Superior temporal gyrus (tissue), 1 donor: ENCODE data around the gene DNAAF6.
"Not testable (repeated sequence)": the region's sequence is repeated elsewhere in the genome, so short reads cannot be mapped to it uniquely, and the experiment has no call there.

Source experiments
- DNase-seq: peaks from one replicate; pipeline ENCODE4 v3.0.0-alpha.2; 2016; ENCODE audit errors: extremely low spot score

The DNAAF6 gene

GRCh38 chrX:107205770-107206696 lies at the start of gene DNAAF6, which contains the start of gene NUP62CL:
Gene DNAAF6 (plus strand): TSS chrX:107206611. CDS start chrX:107212876, 6,265 bp downstream.
Gene NUP62CL (minus strand): TSS chrX:107206433. CDS start chrX:107175146, 31,287 bp downstream.
- peak; percentile 7 for DNase-seq

- not testable (repeated sequence) for DNase-seq
Observed at GRCh38 chrX:107157618-107158017, 48.8 kb upstream of the DNAAF6 start.

- no peak for DNase-seq
Observed at GRCh38 chrX:107167163-107167921, 39.1 kb upstream of the DNAAF6 start.

- DNase-seq: no peak
Observed at GRCh38 chrX:107168257-107168656, 38.2 kb upstream of the DNAAF6 start.

- DNase-seq: no peak
Observed at GRCh38 chrX:107168712-107169111, 37.7 kb upstream of the DNAAF6 start.

- no peak for DNase-seq
Observed at GRCh38 chrX:107171369-107172102, 34.9 kb upstream of the DNAAF6 start.

GRCh38 chrX:107197319-107197718 lies 9.1 kb upstream of the DNAAF6 start:
- no peak for DNase-seq

GRCh38 chrX:107198074-107198473 lies 8.3 kb upstream of the DNAAF6 start:
- not testable (repeated sequence) for DNase-seq

DNA sequence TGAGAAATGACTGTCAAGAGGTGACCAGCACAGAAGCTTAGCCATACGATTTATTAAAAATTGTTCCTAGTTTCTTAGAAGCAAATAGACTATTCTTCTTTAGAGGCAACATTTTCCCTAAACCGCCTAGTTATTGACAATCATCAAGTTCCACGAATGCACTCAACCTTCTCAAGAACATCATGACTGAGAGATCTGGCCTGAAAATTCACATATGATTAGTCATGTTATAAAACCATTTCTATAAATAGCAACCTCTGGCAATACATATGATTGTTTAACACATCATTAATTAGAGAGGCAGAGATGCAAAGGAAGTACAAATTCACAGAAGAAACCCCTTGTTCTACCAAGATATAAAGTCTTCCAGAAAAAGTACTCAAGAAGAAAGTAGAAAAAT lies 6.9 kb upstream of the DNAAF6 start:
- DNase-seq: no peak

- DNase-seq: no peak
Observed at GRCh38 chrX:107204068-107204605, 2.3 kb upstream of the DNAAF6 start.

DNA sequence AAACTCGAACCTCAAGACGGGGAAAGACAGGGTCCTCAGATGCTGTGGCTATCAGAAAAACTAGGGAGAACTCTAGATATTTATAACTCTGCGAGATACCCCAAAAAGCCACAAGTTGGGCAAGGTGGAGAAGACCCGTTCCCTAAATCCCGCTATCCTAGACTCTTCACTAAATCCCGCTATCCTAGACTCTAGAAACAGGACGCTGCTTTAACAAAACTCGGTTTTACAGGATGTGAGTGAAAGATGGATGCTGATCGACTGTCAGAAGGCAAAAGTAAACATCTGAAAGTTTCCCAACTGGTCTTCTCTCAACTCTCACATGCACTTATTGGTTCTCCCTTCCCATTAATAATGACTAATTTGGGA lies 270 bp downstream of the DNAAF6 start:
- DNase-seq: no peak

DNA sequence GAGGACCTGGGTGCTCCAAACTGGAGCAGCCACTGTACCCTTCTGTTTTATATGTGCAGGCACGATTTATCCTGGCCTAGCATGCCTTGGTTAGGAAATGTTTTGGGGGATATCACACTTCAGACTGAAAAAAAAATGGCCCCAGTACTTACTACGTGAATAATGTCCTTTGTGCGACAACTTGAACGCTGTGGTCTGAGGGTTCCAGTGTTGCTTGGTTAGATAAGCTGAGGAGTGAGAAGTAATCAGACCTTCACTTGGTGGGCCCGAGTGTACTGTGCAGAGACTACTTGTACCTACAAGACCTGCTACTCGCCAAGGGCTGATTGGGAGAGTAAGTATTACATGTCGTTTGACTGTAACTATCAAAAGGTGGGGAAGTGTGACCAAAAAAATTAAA lies 678 bp downstream of the DNAAF6 start:
- no peak for DNase-seq

DNA sequence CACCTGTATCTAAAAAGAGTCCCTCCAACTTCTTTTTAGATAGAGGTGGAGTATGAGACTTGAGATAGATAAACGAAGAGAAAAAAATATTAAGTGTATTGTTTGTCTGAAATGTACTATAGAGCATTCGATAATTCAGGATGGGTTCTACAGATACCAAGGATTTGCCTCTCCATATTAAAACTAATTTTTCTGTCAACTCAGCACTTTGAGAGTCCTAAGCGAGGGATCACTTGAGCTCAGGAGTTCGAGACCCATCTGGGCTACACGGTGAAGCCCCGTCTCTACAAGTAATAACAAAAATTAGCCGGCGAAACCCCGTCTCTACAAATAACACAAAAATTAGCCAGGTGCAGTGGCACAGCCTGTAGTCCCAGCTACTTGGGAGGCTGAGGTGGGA lies 1.5 kb downstream of the DNAAF6 start:
- no peak for DNase-seq

DNA sequence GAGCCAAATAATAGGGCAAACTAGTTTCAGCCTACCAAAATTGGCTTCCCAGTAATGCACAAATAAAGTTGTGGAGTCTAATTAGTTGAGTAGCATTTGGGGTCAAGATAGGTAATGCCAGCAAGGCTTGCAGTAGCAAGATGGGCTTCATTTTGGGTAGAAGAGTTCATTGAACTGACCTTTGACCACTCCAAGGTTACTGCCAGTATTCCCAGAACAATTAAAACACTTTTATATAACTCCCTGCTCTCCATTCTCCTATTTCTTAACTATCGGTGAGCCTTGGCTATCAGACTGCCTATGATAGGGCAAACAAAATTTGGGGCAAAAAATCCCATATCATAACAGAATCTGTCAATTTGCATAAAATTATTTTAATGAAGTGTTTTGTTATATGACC lies 7.1 kb downstream of the DNAAF6 start:
- DNase-seq: no peak

GRCh38 chrX:107226757-107227156 lies 20.3 kb downstream of the DNAAF6 start:
- DNase-seq: no peak

DNA sequence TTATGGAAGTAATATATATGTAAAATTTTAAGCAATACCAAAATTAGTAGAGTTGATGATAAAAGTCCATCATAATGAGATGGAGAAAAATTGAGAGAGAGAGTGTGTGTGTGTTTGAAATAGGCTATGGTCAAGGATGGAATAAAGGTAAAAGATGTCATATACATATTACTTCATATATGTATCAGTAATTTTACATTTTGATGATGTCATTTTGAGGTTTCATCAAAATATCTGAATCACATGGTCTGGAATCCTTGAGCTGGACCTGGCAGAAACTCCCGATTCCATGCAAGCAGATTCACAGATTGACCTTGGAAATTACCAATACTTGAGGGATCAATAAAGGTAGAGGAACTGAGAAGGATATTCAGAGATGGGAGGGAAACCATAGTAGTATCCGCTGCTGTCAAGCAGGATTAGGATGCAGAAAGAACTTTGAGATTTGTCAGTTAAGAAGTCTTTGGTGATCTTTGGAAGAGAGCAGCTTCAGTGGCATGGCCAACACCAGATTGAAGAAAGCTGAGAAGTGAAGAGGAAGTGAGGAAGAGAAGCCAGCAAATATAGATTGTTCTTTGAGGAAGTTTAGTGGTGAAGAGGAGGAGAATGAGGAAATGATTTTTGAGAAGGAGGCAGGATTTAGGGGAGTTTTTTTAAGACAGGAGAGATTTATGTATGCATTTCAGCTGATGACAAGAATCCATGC lies 21.5 kb downstream of the DNAAF6 start:
- DNase-seq: no peak

DNA sequence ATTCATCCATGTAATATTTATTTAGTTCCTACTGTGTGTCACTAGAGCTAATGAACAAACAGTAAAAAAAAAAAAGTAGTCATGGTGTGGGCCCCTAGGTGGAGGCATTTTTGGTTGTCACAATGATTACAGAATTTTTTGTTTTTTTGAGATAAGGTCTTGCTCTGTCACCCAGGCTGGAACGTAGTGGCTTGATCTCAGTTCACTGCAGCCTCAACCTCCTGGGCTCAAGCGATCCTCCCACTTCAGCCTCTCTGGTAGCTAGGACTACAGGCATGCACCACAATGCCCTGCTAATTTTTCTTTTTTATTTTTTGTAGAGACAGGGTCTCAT lies 22.0 kb downstream of the DNAAF6 start:
- DNase-seq: no peak

GRCh38 chrX:107272431-107272921 lies 66.1 kb downstream of the DNAAF6 start:
- DNase-seq: no peak

DNA sequence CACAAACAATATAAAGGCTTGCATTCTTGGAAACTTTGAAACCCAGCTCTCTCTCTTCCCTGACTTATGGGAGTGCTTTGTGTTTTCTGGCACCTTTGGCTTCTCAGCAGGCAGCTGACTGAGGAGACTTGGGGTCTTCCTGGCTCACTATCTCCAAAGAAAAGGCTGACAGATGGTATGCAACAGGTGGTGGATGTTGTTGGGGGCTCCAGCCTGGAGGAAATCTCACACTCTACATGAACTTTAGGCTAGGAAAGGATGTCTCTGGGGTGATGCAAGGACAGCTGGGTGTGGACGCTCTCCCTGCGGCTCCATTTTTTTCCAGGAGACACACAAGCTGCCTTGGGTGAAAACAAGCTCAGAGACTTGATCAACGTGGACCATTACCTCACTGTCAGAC lies 67.4 kb downstream of the DNAAF6 start:
- DNase-seq: no peak

DNA sequence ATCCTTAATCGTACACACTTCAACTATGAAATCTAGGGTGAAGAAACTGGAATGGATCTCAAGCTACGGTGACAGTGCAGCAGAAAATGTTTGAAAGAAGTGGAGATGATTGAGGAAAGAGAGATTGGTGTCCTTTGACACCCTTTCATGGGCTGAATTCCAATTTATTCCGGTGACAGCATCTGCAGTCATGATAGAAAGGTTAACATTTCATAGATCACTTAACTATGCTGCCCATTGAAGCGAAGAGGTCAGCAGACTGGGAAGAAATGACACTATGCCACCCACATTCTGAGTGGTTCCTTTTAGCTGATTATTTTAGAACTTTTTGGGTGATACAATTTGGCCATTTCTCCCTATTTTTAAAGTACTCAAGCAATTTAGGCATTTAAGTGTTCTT lies 82.3 kb downstream of the DNAAF6 start:
- no peak for DNase-seq

- no peak for DNase-seq
Observed at GRCh38 chrX:107290019-107290418, 83.6 kb downstream of the DNAAF6 start.
